AG04449 (cell line): ENCODE results near the gene THAP7.

Experiments used
- CTCF ChIA-PET: fragments of 350-600 bp; formaldehyde crosslinking; extraction: SDS; loops from one replicate; lab custom pipeline; 2021; ENCODE audit warnings: antibody characterized with exemption; lab: Yijun Ruan, JAX
- POLR2A ChIA-PET: fragments of 400-600, 350-600 bp; formaldehyde crosslinking; extraction: SDS; loops from one replicate; lab custom pipeline; 2020; ENCODE audit warnings: antibody characterized with exemption, inconsistent platforms; lab: Yijun Ruan, JAX
- DNase-seq: peaks from one replicate; pipeline ENCODE4 v3.0.0-alpha.2; 2010; ENCODE audit warnings: low read depth, low spot score
- H3K4me3 ChIP-seq: 2 replicates; pipeline ENCODE4 v1.5.1; 2011; ENCODE audit warnings: low read depth, mild to moderate bottlenecking, control low read depth, low read length
- CTCF ChIP-seq: IDR thresholded peaks from one replicate; pipeline ENCODE4 v1.5.1; 2011; ENCODE audit warnings: mild to moderate bottlenecking, moderate library complexity, low read length, control low read depth, inconsistent platforms; ENCODE audit not compliant: insufficient read depth; ENCODE audit errors: missing control alignments

The THAP7 gene

GRCh38 chr22:20955548-20955947, 46.4 kb downstream of the THAP7 start:
- no peak for TF ChIP-seq CTCF
- CTCF ChIA-PET, result interaction anchor here (1.6 to 8.9 kb wide), 3 partner anchors 16 to 70 kb away, joined by 5 to 80 read pairs (median 5); no protein-coding TSS in a partner anchor
- H3K4me3 ChIP-seq, result no peak overlapping the region
- no peak for DNase-seq
- POLR2A ChIA-PET, result no interaction called here

GRCh38 chr22:20953668-20954500, 48.0 kb downstream of the THAP7 start:
- POLR2A ChIA-PET, result no interaction called here
- DNase-seq, result peak; percentile 19
- H3K4me3 ChIP-seq, result no peak overlapping the region
- CTCF ChIA-PET, result interaction anchor here (1.1 to 7.1 kb wide), 8 partner anchors 7 to 73 kb away, joined by 3 to 54 read pairs (median 4); partner anchors contain the start of genes CRKL and LZTR1
- no peak for TF ChIP-seq CTCF

GRCh38 chr22:20953342-20953608, 48.6 kb downstream of the THAP7 start:
- TF ChIP-seq CTCF, result no peak
- no peak for DNase-seq
- ChIA-PET CTCF (interaction anchor here (1.2 to 7.1 kb wide), 8 partner anchors 8 to 72 kb away, joined by 3 to 54 read pairs (median 4); partner anchors contain the start of gene CRKL), POLR2A (no interaction called here)
- H3K4me3 ChIP-seq, result no peak overlapping the region

- no peak overlapping the region for H3K4me3 ChIP-seq
- POLR2A ChIA-PET, result no interaction called here
- CTCF ChIA-PET, result interaction anchor here (1.2 to 7.1 kb wide), 8 partner anchors 9 to 72 kb away, joined by 3 to 54 read pairs (median 4); partner anchors contain the start of gene CRKL
- DNase-seq, result no peak
- no peak for TF ChIP-seq CTCF
These were observed 49.2 kb downstream of the THAP7 start for GRCh38 chr22:20952544-20953341.

GRCh38 chr22:20951932-20952380, 50.0 kb downstream of the THAP7 start:
- POLR2A ChIA-PET, result no interaction called here
- CTCF ChIA-PET, result interaction anchor here (1.5 to 7.1 kb wide), 5 partner anchors 9 to 66 kb away, joined by 3 to 54 read pairs (median 6); no protein-coding TSS in a partner anchor
- no peak for TF ChIP-seq CTCF
- DNase-seq, result no peak
- H3K4me3 ChIP-seq, result no peak overlapping the region
